Peyer's patch (tissue), 4 donors: ENCODE measurements around the gene COQ4.

Experiments
- CTCF ChIP-seq, 6 experiments: fragments of 450-650 bp in 4 of 6; fragments of 200-600 bp in 2 of 6; sonication (generic) in 1 of 6; IDR thresholded peaks; one replicate each; pipeline ENCODE4 v1.5.1; 2017 to 2019; ENCODE audit warnings: antibody characterized with exemption in 6 of 6, mild to moderate bottlenecking in 3 of 6, moderate library complexity in 1 of 6
- POLR2A ChIP-seq, 2 donors: fragments of 450-650 bp; IDR thresholded peaks; one replicate each; pipeline ENCODE4 v1.5.1; 2017; ENCODE audit warnings: antibody characterized with exemption in 2 of 2, mild to moderate bottlenecking in 2 of 2, moderate library complexity in 2 of 2

GRCh38 chr9:128369024-128369706 is 46.5 kb downstream of the COQ4 start:
- TF ChIP-seq CTCF (IDR thresholded peaks at IDR 0.05) (no peak), POLR2A (IDR thresholded peaks at IDR 0.05) (no peak)
